ENCODE data around the gene TMPRSS11B.
"Not testable (repeated sequence)": the region's sequence is repeated elsewhere in the genome, so short reads cannot be mapped to it uniquely, and the experiment has no call there.

The TMPRSS11B gene

GRCh38 chr4:68245594-68245993, at the start of gene TMPRSS11B:
Gene TMPRSS11B, minus strand, starts transcription at chr4:68245694. Its CDS starts 136 bp downstream, at chr4:68245558.
- no peak for DNase-seq

GRCh38 chr4:68291256-68291655, 45.8 kb upstream of the TMPRSS11B start:
- DNase-seq, result no peak

- no peak for DNase-seq
Measured at GRCh38 chr4:68288393-68288740, 42.9 kb upstream of the TMPRSS11B start.

DNA sequence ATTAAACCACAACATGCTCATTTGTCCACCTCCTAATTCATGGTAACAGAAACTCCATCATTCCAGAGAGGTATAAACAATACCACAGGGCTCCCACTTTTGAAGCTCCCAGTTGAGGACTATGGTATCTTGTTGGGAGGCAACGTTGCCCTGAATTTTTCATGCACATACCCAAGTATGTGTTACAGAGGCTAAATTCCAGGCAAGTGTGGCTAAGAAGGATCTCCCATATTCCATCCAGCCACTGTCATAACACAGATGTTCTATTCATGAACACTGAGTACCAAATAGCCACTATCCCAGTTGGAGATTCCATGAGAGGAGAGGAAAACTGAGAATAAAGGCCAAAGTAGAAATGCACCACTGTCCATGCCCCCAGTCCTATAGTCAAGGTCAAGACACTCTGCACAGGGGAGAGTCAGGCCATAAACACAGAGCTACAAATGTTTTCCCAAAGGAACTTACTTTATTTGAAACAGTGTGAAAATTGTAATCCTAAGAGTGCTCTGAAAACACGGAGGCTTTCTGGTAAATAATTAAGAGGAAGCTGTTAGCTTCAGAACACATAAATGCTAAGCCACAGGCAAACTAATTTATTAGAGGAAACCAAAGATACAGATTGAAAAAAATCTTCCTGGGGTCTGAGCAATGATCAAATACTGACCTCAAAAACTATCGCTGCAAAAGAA, 42.4 kb upstream of the TMPRSS11B start:
- DNase-seq, result no peak

DNA sequence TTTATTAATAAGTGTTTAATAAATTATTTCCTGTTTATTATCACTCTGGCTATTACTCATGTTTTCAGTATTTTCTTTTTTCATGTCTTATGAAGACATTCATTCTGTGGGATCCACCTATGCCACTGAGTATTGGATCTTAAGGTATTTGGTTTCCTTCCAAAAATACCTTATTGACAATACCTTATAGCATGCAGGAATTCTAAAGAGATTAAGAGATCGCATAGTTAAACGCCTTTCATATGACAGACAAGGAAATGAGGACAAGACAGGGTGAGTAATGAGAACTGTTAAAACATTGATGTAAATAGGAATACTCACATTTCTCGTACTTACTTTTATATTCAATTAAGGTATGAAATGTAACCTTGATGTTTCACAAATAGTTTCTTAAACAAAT, 38.2 kb upstream of the TMPRSS11B start:
- DNase-seq, result no peak

DNA sequence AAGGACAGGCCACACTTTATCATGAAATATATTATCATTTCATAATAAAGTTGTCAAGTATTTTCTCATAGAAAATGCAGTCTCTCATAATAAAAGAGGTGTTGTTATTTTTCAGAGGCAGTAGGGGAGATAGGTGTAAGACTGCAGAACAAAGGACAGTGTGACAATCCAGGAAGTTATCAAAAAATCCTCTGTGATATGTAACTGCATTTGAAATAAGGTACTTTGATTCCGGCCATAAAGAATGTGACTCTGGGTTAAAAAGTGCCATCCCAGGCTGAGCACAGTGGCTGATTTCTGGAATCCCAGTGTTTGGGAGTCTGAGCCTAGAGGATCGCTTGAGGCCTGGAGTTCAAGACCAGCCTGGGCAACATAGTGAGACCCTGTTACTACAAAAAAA, 37.6 kb upstream of the TMPRSS11B start:
- no peak for DNase-seq

- not testable (repeated sequence) for DNase-seq
Measured at GRCh38 chr4:68281796-68282740, 36.6 kb upstream of the TMPRSS11B start.

DNA sequence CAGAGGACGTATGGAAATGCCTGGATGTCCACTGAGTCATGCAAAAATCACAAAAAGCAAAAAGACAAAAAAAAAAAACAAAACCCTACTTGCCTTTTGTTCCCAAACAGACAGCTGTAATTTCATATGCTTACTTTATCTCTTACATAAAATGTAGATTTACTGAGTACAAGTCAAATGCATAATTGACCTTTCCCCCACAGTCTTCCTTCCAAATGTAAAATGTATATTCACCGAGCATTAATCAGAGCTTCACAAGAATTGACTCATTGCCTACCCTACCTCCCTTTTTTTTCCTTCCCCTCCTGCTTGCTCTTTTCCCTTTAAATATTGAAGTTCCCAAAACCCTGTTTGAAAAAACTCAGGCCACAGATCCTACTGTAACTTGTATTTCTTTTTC, 32.5 kb upstream of the TMPRSS11B start:
- no peak for DNase-seq

DNA sequence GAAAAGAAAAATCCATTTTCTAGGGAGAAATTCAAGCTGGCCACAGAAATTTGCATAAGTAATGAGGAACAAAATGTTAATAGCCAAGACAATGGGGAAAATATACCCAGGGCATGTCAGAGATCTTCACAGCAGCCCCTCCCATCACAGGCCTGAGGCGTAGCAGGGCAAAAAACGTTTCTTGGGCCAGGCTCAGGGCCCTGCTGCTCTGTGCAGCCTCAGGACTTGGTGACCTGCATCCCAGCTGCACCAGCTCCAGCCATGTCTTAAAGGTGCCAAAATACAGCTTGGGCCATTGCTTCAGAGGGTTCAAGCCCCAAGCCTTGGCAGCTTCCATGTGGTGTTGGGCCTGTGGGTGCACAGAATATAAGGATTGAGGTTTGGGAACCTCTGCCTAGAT, 32.1 kb upstream of the TMPRSS11B start:
- no peak for DNase-seq

- DNase-seq, result no peak
Measured at GRCh38 chr4:68272860-68273259, 27.4 kb upstream of the TMPRSS11B start.

GRCh38 chr4:68272380-68272779, 26.9 kb upstream of the TMPRSS11B start:
- DNase-seq, result no peak

DNA sequence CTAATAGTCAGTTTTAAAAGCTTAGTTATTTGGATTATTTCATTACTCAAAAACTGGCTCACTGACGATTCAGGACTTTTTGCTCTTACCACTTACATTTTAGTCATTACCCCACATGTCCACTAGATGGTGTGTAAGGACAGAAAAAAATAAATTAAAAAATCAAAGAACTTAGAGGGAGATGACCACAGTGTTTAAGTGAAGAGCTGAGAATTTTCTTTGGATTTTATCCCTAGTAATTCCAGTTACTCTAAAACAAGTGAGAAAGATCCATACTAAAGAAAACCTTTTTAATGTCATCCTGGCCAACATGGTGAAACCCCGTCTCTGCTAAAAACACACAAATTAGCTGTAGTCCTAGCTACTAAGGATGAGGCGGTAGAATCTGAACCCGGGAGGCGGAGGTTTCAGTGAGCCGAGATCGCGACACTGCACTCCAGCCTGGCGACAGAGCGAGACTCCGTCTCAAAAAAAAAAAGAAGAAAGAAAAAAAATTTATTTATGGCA, 26.4 kb upstream of the TMPRSS11B start:
- peak in 1 of 2 experiments; percentile 52 for DNase-seq

DNA sequence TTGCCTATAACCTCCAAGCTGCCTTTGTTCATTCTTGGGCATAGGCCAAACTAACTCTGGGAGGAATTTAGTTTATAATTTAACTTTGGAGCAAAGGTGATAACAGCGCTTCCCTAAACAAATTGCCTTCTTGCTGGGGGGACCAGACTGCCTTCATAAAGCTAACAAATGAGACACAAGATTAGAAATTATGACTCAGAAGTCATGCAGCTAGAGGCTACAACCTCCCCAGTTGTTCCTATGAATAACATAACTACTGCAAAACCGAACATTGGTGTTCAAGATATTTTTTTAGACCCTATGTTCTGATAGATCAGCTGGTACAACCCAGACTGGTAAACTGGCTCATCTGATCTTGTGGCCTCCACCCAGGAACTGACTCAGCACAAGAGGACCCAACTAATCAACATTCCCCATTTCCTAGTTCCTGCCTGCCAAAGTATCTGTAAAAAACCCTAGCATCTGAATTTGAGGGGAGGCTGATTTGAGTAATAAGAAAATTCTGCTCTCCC, 22.0 kb upstream of the TMPRSS11B start:
- no peak for DNase-seq

GRCh38 chr4:68264875-68265565, 19.5 kb upstream of the TMPRSS11B start:
- DNase-seq, result no peak

- DNase-seq, result no peak
Measured at GRCh38 chr4:68259191-68259590, 13.7 kb upstream of the TMPRSS11B start.

DNA sequence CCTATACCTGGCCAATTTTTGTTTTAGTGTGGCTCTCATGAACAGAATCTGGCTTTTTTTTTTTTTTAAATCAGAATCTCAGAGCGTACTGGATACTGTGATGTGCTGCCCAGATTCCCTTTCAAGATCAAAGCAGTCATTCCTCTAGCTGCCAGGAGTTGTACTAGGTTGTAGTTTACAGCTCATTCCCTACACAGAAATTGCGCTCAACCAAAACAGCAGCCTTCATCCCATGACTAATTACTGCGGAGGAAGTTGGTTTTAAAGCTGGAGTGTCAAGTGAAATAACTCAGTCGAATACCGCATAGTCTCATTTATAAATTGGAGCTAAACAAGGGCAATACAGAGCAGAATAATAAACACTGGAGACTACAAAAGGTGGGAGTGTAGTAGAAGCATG, 12.2 kb upstream of the TMPRSS11B start:
- no peak for DNase-seq

DNA sequence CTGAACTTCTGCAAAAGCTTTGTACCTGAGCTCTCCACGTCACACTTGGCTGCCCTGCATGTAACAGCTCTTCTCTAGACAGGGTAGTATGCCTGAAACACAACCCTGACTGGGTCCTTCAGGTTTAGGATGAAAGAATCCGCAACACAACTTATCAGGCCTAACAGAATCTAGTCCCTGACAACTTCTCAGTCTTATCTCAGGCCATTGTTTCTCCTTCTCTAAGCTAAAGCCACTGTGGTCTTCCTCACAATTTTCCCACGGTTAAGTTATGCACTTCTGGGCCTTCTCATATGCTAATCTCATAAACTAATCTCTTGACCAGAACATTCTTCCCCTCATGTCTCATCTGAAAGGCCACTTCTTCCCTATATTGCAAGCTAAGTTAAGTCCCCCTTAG, 10.8 kb upstream of the TMPRSS11B start:
- no peak for DNase-seq

GRCh38 chr4:68250151-68250930, 4.8 kb upstream of the TMPRSS11B start:
- no peak for DNase-seq

DNA sequence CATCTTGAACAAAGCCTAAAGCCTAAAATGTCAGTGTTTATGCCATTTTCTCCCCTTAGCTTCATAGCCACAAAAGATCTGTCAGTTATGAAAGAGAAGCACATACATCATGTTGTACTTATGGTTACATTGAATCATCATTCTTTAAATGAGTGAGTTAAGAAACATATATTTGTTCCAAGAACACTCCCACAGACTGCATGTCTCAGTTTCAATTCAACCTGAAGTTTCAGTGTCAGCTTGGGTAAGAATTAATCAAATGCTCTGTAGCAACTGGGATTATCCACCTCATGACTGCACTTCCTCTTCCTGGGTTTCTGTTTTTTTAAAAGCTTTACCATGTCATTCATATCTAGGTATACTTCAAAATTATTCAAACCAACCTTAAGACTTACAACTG, 3.9 kb upstream of the TMPRSS11B start:
- no peak for DNase-seq

DNA sequence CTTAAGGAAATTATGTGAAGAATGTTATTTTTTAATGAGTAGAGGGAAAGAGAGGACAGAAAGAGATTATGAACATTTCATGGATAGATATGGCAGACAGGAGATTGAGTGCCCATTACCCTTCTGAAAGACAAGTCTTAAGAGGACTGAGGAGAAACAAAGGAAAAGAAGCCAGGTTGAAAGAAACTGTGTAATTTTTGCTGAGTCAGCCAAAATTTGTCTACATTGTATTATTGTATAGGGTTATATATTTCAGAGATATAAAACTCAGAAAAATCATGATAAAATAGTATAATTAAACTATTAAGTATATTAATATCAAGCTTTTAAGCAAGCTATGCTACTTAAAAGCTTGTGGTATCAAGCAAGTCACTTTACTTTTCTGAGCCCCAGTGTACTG, 4.9 kb downstream of the TMPRSS11B start:
- DNase-seq, result no peak

- no peak for DNase-seq
Measured at GRCh38 chr4:68228568-68228967, 16.9 kb downstream of the TMPRSS11B start.

GRCh38 chr4:68218044-68218443, 27.4 kb downstream of the TMPRSS11B start:
- no peak for DNase-seq

All from NCI-H446 (cell line).